ENCODE data around the gene HSP90AA1. TPM values are rescaled to one million over a fixed set of nuclear protein-coding genes. Genes with fewer than 3 reads are reported as not detected.

The HSP90AA1 gene
- total RNA-seq, 2 experiments from 2014 or later, result 1,344 to 1,372 TPM

DNA sequence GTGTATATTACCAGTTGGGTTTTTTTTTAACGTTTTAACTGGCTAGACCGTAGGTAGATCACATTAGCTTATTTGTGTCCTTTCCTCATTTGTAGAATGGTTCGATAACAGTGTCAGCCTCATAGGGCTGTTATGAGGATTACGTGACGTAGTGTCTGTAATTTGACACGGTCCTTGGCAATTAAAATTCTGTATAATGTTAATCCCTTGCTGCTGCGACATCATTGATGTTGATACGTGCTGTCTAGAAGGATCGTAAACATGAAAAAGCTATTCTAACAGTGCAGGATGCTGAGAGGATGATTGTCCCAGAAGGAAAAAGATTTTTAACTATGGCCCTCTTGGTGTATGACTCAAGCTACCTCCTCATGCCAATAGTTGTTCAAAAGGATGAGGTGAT is 50.9 kb downstream of the HSP90AA1 start:
- no peak for ATAC-seq
- Mint-ChIP-seq H3K36me3 (ENCODE audit: low read depth) (peaks cover 66% of the 10 kb centered on the region), H3K4me3 (no peak overlapping the region), H3K9me3 (ENCODE audit: low read depth) (no peaks in the 10 kb centered on the region), H3K4me1 (no peaks in the 10 kb centered on the region), H3K27ac (no peak overlapping the region), H3K27me3 (no peaks in the 10 kb centered on the region)
- CTCF ChIA-PET, result interaction anchor here (0.6 to 1.5 kb wide), 2 partner anchors 12 to 75 kb away, joined by 3 to 5 read pairs; no protein-coding TSS in a partner anchor
- intact Hi-C loops (cut with DNase I, micrococcal nuclease), result loop anchor here in 1 of 2 experiments (5.0 kb wide), 1 partner anchor 44 kb away; no protein-coding TSS in a partner anchor
- POLR2A ChIA-PET, result no interaction called here
- DNase-seq, result no peak

GRCh38 chr14:102034301-102034700 is 52.5 kb downstream of the HSP90AA1 start:
- ChIA-PET CTCF (no interaction called here), POLR2A (no interaction called here)
- DNase-seq, result no peak
- intact Hi-C loops (cut with DNase I, micrococcal nuclease), result no loop called here
- no peak overlapping the region for H3K4me3 Mint-ChIP-seq
- no peak for ATAC-seq
- no peaks in the 10 kb centered on the region for H3K27me3 Mint-ChIP-seq
- H3K9me3 Mint-ChIP-seq (ENCODE audit: low read depth), result no peaks in the 10 kb centered on the region
- H3K4me1 Mint-ChIP-seq, result no peaks in the 10 kb centered on the region
- peaks cover 60% of the 10 kb centered on the region for H3K36me3 Mint-ChIP-seq (ENCODE audit: low read depth)
- no peak overlapping the region for H3K27ac Mint-ChIP-seq

- no peak overlapping the region for H3K4me3 Mint-ChIP-seq
- H3K27ac Mint-ChIP-seq, result no peak overlapping the region
- ATAC-seq (no peak), DNase-seq (no peak)
- H3K4me1 Mint-ChIP-seq, result no peaks in the 10 kb centered on the region
- ChIA-PET CTCF (interaction anchor here (0.6 kb wide), 1 partner anchor 986 kb away, joined by 3 read pairs; no protein-coding TSS in a partner anchor), POLR2A (no interaction called here)
- no peaks in the 10 kb centered on the region for H3K9me3 Mint-ChIP-seq (ENCODE audit: low read depth)
- H3K36me3 Mint-ChIP-seq (ENCODE audit: low read depth), result peaks cover 59% of the 10 kb centered on the region
- no peaks in the 10 kb centered on the region for H3K27me3 Mint-ChIP-seq
- intact Hi-C loops (cut with DNase I, micrococcal nuclease), result no loop called here
Measured at GRCh38 chr14:102033241-102033640, 53.6 kb downstream of the HSP90AA1 start.

Other genes starting within 250 kb of the HSP90AA1 start
- gene DYNC1H1, start 122.5 kb downstream of the HSP90AA1 start, total RNA-seq, result 100 to 1,000 TPM; 283 to 293 TPM
- gene WDR20, start 52.9 kb upstream of the HSP90AA1 start, total RNA-seq, result 10 to 100 TPM; 18.2 to 24.8 TPM
- 1 to 10 TPM; 6.5 to 6.6 TPM for gene MOK, start 218.1 kb upstream of the HSP90AA1 start, total RNA-seq
- 10 to 100 TPM; 15.4 to 16.4 TPM for gene ZNF839, start 232.7 kb upstream of the HSP90AA1 start, total RNA-seq

Measured in activated CD4-positive, alpha-beta T cell treated with anti-CD3 and anti-CD28 coated beads for 36 hours (primary cell).